HG03342 (cell line): ENCODE data around the gene EPN3.

Experiments used
- ATAC-seq: cut with Tn5 transposase; IDR thresholded peaks from one replicate; pipeline ENCODE4 v1.9.1; 2021; ENCODE audit warnings: mild to moderate bottlenecking, moderate library complexity; ENCODE audit not compliant: unreplicated experiment

EPN3 gene

GRCh38 chr17:50547736-50548083, 15.2 kb downstream of the EPN3 start:
- ATAC-seq = no peak

GRCh38 chr17:50548831-50549230, 16.3 kb downstream of the EPN3 start:
- ATAC-seq = no peak

GRCh38 chr17:50549256-50549941, 16.9 kb downstream of the EPN3 start:
- no peak for ATAC-seq

- ATAC-seq = no peak
These were observed 17.4 kb downstream of the EPN3 start for GRCh38 chr17:50549969-50550368.

- no peak for ATAC-seq
These were observed 18.3 kb downstream of the EPN3 start for GRCh38 chr17:50550661-50551432.

GRCh38 chr17:50551433-50551815, 18.9 kb downstream of the EPN3 start:
- ATAC-seq = no peak

GRCh38 chr17:50551884-50552283, 19.3 kb downstream of the EPN3 start:
- ATAC-seq = no peak

- no peak for ATAC-seq
These were observed 21.7 kb downstream of the EPN3 start for GRCh38 chr17:50554201-50554600.

GRCh38 chr17:50556803-50557202, 24.3 kb downstream of the EPN3 start:
- no peak for ATAC-seq

GRCh38 chr17:50557630-50558029, 25.1 kb downstream of the EPN3 start:
- ATAC-seq = no peak

- ATAC-seq = no peak
These were observed 25.6 kb downstream of the EPN3 start for GRCh38 chr17:50558091-50558490.

- no peak for ATAC-seq
These were observed 26.0 kb downstream of the EPN3 start for GRCh38 chr17:50558581-50558940.

- no peak for ATAC-seq
These were observed 26.5 kb downstream of the EPN3 start for GRCh38 chr17:50558941-50559614.

GRCh38 chr17:50559674-50560184, 27.2 kb downstream of the EPN3 start:
- ATAC-seq = no peak

- ATAC-seq = peak; percentile 88
These were observed 27.8 kb downstream of the EPN3 start, which contains the start of gene CACNA1G for GRCh38 chr17:50560185-50560824. CACNA1G (plus strand) TSS chr17:50560715; CDS start chr17:50561460, 745 bp downstream.

- peak; percentile 8 for ATAC-seq
These were observed 28.6 kb downstream of the EPN3 start for GRCh38 chr17:50560931-50561745.

GRCh38 chr17:50561746-50562141, 29.2 kb downstream of the EPN3 start:
- no peak for ATAC-seq

GRCh38 chr17:50562242-50563091, 29.9 kb downstream of the EPN3 start:
- no peak for ATAC-seq

- no peak for ATAC-seq
These were observed 30.6 kb downstream of the EPN3 start for GRCh38 chr17:50563092-50563511.
